IMR-90 (cell line): ENCODE measurements around the gene C7. TPM values are rescaled to one million over a fixed set of nuclear protein-coding genes. Genes with fewer than 3 reads are reported as not detected.
A peak's percentile ranks its signal among the peaks of the same experiment; 100 is the strongest.

Source experiments
- ATAC-seq: fragments of 200-7000 bp; cut with Tn5 transposase; 2 replicates; pipeline ENCODE4 v1.9.1; 2020; ENCODE audit warnings: low read depth, mild to moderate bottlenecking, moderate library complexity
- BruUV-seq: library from RNA; stranded (reverse); fragments of 400-500 nt; replicated peaks from 2 replicates; lab custom pipeline; 2021; lab: Mats Ljungman, UMichigan
- CTCF ChIA-PET: fragments of 300-600 bp; formaldehyde crosslinking; extraction: SDS; loops from one replicate; lab custom pipeline; 2021; ENCODE audit warnings: antibody characterized with exemption; lab: Yijun Ruan, JAX
- POLR2A ChIA-PET: fragments of 300-600 bp; sonication (Branson Sonifier 250); formaldehyde crosslinking; loops from one replicate; lab custom pipeline; 2022; ENCODE audit warnings: antibody characterized with exemption; ENCODE audit not compliant: unreplicated experiment; lab: Charles Lee
- DNase-seq: peaks from one replicate; pipeline ENCODE4 v3.0.0; 2013
- H2AFZ ChIP-seq: replicated peaks from 2 replicates; pipeline ENCODE3; 2013; ENCODE audit warnings: low read length, mild to moderate bottlenecking; ENCODE audit not compliant: poor library complexity
- H2AK5ac ChIP-seq: 2 replicates; pipeline ENCODE4 v1.6.1; 2013; ENCODE audit warnings: low read depth, low read length, inconsistent platforms
- H2AK9ac ChIP-seq: replicated peaks from 2 replicates; pipeline ENCODE3; 2013; ENCODE audit warnings: mild to moderate bottlenecking, low read depth, low read length, moderate library complexity; ENCODE audit not compliant: poor library complexity
- H2BK120ac ChIP-seq: 2 replicates; pipeline ENCODE4 v1.6.1; 2013; ENCODE audit warnings: low read depth, low read length, inconsistent platforms
- H2BK15ac ChIP-seq: 3 replicates; pipeline ENCODE4 v1.6.1; 2013; ENCODE audit warnings: low read depth, low read length, inconsistent platforms
- H2BK20ac ChIP-seq: 2 replicates; pipeline ENCODE4 v1.6.1; 2013; ENCODE audit warnings: low read depth, mild to moderate bottlenecking, inconsistent platforms, low read length, moderate library complexity
- H2BK5ac ChIP-seq: 2 replicates; pipeline ENCODE4 v1.6.1; 2013; ENCODE audit warnings: mild to moderate bottlenecking, low read depth, low read length, inconsistent platforms; ENCODE audit not compliant: poor library complexity, severe bottlenecking
- H3K14ac ChIP-seq: replicated peaks from 2 replicates; pipeline ENCODE4 v1.6.1; 2013; ENCODE audit warnings: low read depth, low read length, inconsistent platforms
- H3K18ac ChIP-seq: 2 replicates; pipeline ENCODE4 v1.6.1; 2013; ENCODE audit warnings: low read depth, low read length, control low read depth
- H3K23ac ChIP-seq: 2 replicates; pipeline ENCODE4 v1.6.1; 2013; ENCODE audit warnings: low read depth, low read length, inconsistent platforms
- H3K27ac ChIP-seq: 2 replicates; pipeline ENCODE4 v1.5.1; 2013; ENCODE audit warnings: mild to moderate bottlenecking, control low read depth, low read length; ENCODE audit not compliant: insufficient read depth
- H3K27me3 ChIP-seq: 2 replicates; pipeline ENCODE4 v1.6.1; 2013; ENCODE audit warnings: low read length; ENCODE audit not compliant: control insufficient read depth, insufficient read depth
- H3K36me3 ChIP-seq: 2 replicates; pipeline ENCODE4 v1.6.1; 2013; ENCODE audit warnings: low read length, mixed read lengths; ENCODE audit not compliant: control insufficient read depth, insufficient read depth
- H3K4ac ChIP-seq: 2 replicates; pipeline ENCODE4 v1.6.1; 2013; ENCODE audit warnings: low read depth, low read length, inconsistent platforms
- H3K4me1 ChIP-seq: 2 replicates; pipeline ENCODE4 v1.6.1; 2013; ENCODE audit warnings: low read length, mixed read lengths; ENCODE audit not compliant: control insufficient read depth, insufficient read depth
- H3K4me2 ChIP-seq: 2 replicates; pipeline ENCODE4 v1.6.1; 2013; ENCODE audit warnings: low read depth, mild to moderate bottlenecking, control low read depth, low read length, moderate library complexity
- H3K4me3 ChIP-seq: 2 replicates; pipeline ENCODE4 v1.5.1; 2013; ENCODE audit warnings: low read depth, mild to moderate bottlenecking, control low read depth, low read length, moderate library complexity; ENCODE audit not compliant: insufficient read depth
- H3K56ac ChIP-seq: 2 replicates; pipeline ENCODE4 v1.6.1; 2013; ENCODE audit warnings: low read length, inconsistent platforms; ENCODE audit not compliant: insufficient read depth; ENCODE audit errors: extremely low read depth
- H3K79me1 ChIP-seq, 2 experiments: 2 replicates each; pipeline ENCODE4 v1.6.1; 2013; ENCODE audit warnings: low read length in 2 of 2, inconsistent platforms in 1 of 2, low read depth in 1 of 2
- H3K9ac ChIP-seq: 2 replicates; pipeline ENCODE4 v1.6.1; 2013; ENCODE audit warnings: low read depth, low read length, control low read depth
- H3K9me1 ChIP-seq: 2 replicates; pipeline ENCODE4 v1.6.1; 2013; ENCODE audit warnings: low read length, inconsistent platforms; ENCODE audit not compliant: insufficient read depth
- H3K9me3 ChIP-seq: 2 replicates; pipeline ENCODE4 v1.6.1; 2013; ENCODE audit warnings: low read length; ENCODE audit not compliant: control insufficient read depth, insufficient read depth
- H4K20me1 ChIP-seq: 2 replicates; pipeline ENCODE4 v1.6.1; 2013; ENCODE audit warnings: low read length, inconsistent platforms; ENCODE audit not compliant: insufficient read depth
- H4K5ac ChIP-seq: 2 replicates; pipeline ENCODE4 v1.6.1; 2013; ENCODE audit warnings: mild to moderate bottlenecking, low read depth, low read length, control low read depth
- H4K8ac ChIP-seq, 2 experiments: 2 replicates each; pipeline ENCODE4 v1.6.1; 2013; ENCODE audit warnings: low read depth in 2 of 2, low read length in 2 of 2, control low read depth in 1 of 2, inconsistent platforms in 1 of 2
- H4K91ac ChIP-seq: 2 replicates; pipeline ENCODE4 v1.6.1; 2013; ENCODE audit warnings: low read depth, low read length, inconsistent platforms; ENCODE audit not compliant: insufficient read depth
- BHLHE40 ChIP-seq: fragments of 150-350 bp; IDR thresholded peaks from 2 replicates; pipeline ENCODE4 v1.6.1; 2016; ENCODE audit warnings: mild to moderate bottlenecking, low read depth, low read length
- CEBPB ChIP-seq: IDR thresholded peaks from 2 replicates; pipeline ENCODE4 v1.6.1; 2012; ENCODE audit warnings: low read depth, low read length, improper control_type of control experiment
- CTCF ChIP-seq: conservative IDR thresholded peaks from 2 replicates; pipeline ENCODE4 v1.5.1; 2012; ENCODE audit warnings: mild to moderate bottlenecking, low read depth, low read length, improper control_type of control experiment
- ELK1 ChIP-seq: fragments of 150-350 bp; IDR thresholded peaks from 2 replicates; pipeline ENCODE4 v1.6.1; 2016; ENCODE audit warnings: low read depth, mild to moderate bottlenecking, low read length, moderate library complexity, borderline replicate concordance
- FOS ChIP-seq: fragments of 150-350 bp; IDR thresholded peaks from 2 replicates; pipeline ENCODE4 v1.6.1; 2016; ENCODE audit warnings: low read depth, low read length
- MAZ ChIP-seq: IDR thresholded peaks from 2 replicates; pipeline ENCODE4 v1.6.1; 2012; ENCODE audit warnings: low read depth, mild to moderate bottlenecking, low read length, improper control_type of control experiment, moderate library complexity, borderline replicate concordance
- MXI1 ChIP-seq: IDR thresholded peaks from 2 replicates; pipeline ENCODE4 v1.6.1; 2012; ENCODE audit warnings: low read depth, mild to moderate bottlenecking, low read length, moderate library complexity, borderline replicate concordance
- RAD21 ChIP-seq: IDR thresholded peaks from 2 replicates; pipeline ENCODE4 v1.6.1; 2012; ENCODE audit warnings: low read length, improper control_type of control experiment
- RCOR1 ChIP-seq: IDR thresholded peaks from 2 replicates; pipeline ENCODE4 v1.6.1; 2012; ENCODE audit warnings: mild to moderate bottlenecking, low read length, improper control_type of control experiment; ENCODE audit not compliant: insufficient replicate concordance
- RFX5 ChIP-seq: IDR thresholded peaks from 2 replicates; pipeline ENCODE4 v1.8.0; 2012; ENCODE audit warnings: low read depth, mild to moderate bottlenecking, low read length, moderate library complexity
- SMC3 ChIP-seq: fragments of 150-350 bp; IDR thresholded peaks from 2 replicates; pipeline ENCODE4 v1.6.1; 2016; ENCODE audit warnings: low read depth, mild to moderate bottlenecking, antibody characterized with exemption, low read length, moderate library complexity
- WGBS, 2 experiments: methylation state at CpG; one replicate each; pipeline versions ENCODE4 v1.1.5 to v1.1.7; 2013; ENCODE audit warnings: missing lambda C conversion rate in 2 of 2; ENCODE audit not compliant: insufficient read length in 1 of 2; ENCODE audit errors: extremely low coverage in 2 of 2; 5-methylcytosine and 5-hydroxymethylcytosine counted together
- dilution Hi-C: fragments of 300-500 bp; cut with HindIII; formaldehyde crosslinking; loops from one replicate; pipeline ENCODE4 v1.14.3; 2018; ENCODE audit warnings: low sequenced_read_pairs; ENCODE audit not compliant: unreplicated experiment
- in situ Hi-C: fragments of 300-500 bp; cut with MboI; formaldehyde crosslinking; loops from 3 replicates; pipeline ENCODE4 v1.14.3; 2019; ENCODE audit warnings: low sequenced_read_pairs, inconsistent platforms, mixed read lengths
- intact Hi-C: fragments of 100-400 bp; cut with micrococcal nuclease; formaldehyde crosslinking; loops from 2 replicates; pipeline ENCODE4 v1.10.0; 2022
- polyA plus RNA-seq, 3 experiments: library from polyadenylated mRNA; depleted of rRNA; stranded (reverse); fragments of >200 nt; gene quantifications; 2 replicates each; pipeline ENCODE4 v1.2.3, GENCODE V29; 2012; ENCODE audit warnings: low replicate concordance in 1 of 3
- total RNA-seq: library from RNA; depleted of rRNA; stranded (reverse); fragments of >200 nt; gene quantifications from 2 replicates; pipeline ENCODE4 v1.2.3, GENCODE V29; 2012
- TF ChIP-seq, protein P1 (sequence below): fragments of 150-350 bp; IDR thresholded peaks from 2 replicates; pipeline ENCODE4 v1.6.1; 2017; ENCODE audit warnings: mild to moderate bottlenecking, antibody characterized with exemption, low read length, low read depth

C7 gene
- total and polyA plus RNA-seq, 2 of the 4 experiments (the other 2 are of a cell fraction) = 0.54 to 1.8 TPM

- Histone ChIP-seq H3K9me3 (no peaks in the 10 kb centered on the region), H4K5ac (no peak overlapping the region), H2AK9ac (peak overlapping the region; percentile 23), H3K18ac (no peak overlapping the region), H3K23ac (no peak overlapping the region), H2AK5ac (no peak overlapping the region), H4K8ac (no peak overlapping the region), H3K9me1 (no peaks in the 10 kb centered on the region), H3K9ac (no peak overlapping the region), H2AFZ (no peak overlapping the region), H2BK15ac (no peak overlapping the region), H2BK5ac (no peak overlapping the region), H4K91ac (no peak overlapping the region), H3K27ac (no peak overlapping the region), H3K4me1 (no peaks in the 10 kb centered on the region), H3K36me3 (no peaks in the 10 kb centered on the region), H2BK120ac (no peak overlapping the region), H4K20me1 (no peaks in the 10 kb centered on the region), H3K27me3 (no peaks in the 10 kb centered on the region), H3K4ac (no peak overlapping the region), H3K4me3 (no peak overlapping the region), H3K14ac (no peak overlapping the region), H3K4me2 (no peak overlapping the region), H3K79me1 (no peaks in the 10 kb centered on the region), H2BK20ac (no peak overlapping the region), H3K56ac (no peak overlapping the region)
- intact Hi-C loops (no loop called here), in situ Hi-C loops (no loop called here), dilution Hi-C loops (no loop called here)
- POLR2A ChIA-PET = interaction anchor here (1.0 kb wide), 1 partner anchor 17 kb away, joined by 3 read pairs; no protein-coding TSS in a partner anchor
- ATAC-seq (no peak), DNase-seq (no peak)
- no peak for TF ChIP-seq ELK1
- no peak for TF ChIP-seq MAZ
- TF ChIP-seq CEBPB = no peak
- TF ChIP-seq RFX5 = no peak
- no peak for TF ChIP-seq SMC3
- TF ChIP-seq BHLHE40 = no peak
- TF ChIP-seq, protein P1, sequence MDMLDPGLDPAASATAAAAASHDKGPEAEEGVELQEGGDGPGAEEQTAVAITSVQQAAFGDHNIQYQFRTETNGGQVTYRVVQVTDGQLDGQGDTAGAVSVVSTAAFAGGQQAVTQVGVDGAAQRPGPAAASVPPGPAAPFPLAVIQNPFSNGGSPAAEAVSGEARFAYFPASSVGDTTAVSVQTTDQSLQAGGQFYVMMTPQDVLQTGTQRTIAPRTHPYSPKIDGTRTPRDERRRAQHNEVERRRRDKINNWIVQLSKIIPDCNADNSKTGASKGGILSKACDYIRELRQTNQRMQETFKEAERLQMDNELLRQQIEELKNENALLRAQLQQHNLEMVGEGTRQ = no peak
- TF ChIP-seq RAD21 = no peak
- TF ChIP-seq FOS = no peak
- TF ChIP-seq RCOR1 = no peak
- TF ChIP-seq CTCF = no peak
- TF ChIP-seq MXI1 = no peak
- CTCF ChIA-PET = interaction anchor here (0.6 kb wide), 1 partner anchor 254 kb away, joined by 3 read pairs; no protein-coding TSS in a partner anchor
- no TSS peak for BruUV-seq
- WGBS, 2 experiments = 93% methylated on average over 2 of the region's 7 CpGs; no CpG with 5 or more reads in 1 of the 2 experiments
Measured at GRCh38 chr5:41004931-41005330, 95.6 kb downstream of the C7 start.
